ENCODE results near the gene ZFYVE28. TPM values are rescaled to one million over a fixed set of nuclear protein-coding genes. Genes with fewer than 3 reads are reported as not detected.

ZFYVE28 gene
- total RNA-seq, 3 donors from 2014 or later, result 32.4 to 56.4 (median 42.9) TPM

DNA sequence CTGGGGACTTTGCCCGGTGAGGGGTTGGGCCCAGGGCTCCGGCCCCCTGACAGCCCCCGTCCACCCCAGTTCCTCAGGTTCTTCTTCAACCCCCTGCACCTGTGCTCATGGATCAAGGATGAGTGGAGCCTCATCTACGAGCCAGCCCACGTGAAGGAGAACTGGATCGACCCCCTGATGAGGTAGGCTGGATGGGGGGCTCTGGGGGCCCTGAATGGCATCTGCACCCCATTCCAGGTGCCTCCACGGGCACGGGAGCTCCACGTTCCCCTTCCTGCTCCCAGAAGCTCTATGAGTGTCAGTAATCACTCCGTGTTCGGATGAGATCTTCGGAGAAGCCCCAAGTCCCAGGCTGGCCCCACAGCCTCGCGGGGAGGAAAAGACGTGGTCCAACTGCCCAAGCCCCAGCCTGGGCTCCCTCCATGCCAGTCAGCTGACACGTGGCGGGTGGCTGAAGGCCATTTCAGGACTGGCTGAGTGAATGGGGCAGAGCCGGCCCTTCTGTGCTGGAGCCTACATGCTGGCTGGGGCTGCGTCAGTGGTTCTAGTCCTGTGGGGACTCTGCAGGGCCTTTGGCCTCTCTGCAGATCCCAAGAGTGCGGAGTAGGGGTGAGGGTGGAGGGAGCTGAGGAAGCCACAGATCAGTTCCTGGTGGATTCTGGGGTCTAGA, 24.8 kb upstream of the ZFYVE28 start:
- TF ChIP-seq, protein P1, sequence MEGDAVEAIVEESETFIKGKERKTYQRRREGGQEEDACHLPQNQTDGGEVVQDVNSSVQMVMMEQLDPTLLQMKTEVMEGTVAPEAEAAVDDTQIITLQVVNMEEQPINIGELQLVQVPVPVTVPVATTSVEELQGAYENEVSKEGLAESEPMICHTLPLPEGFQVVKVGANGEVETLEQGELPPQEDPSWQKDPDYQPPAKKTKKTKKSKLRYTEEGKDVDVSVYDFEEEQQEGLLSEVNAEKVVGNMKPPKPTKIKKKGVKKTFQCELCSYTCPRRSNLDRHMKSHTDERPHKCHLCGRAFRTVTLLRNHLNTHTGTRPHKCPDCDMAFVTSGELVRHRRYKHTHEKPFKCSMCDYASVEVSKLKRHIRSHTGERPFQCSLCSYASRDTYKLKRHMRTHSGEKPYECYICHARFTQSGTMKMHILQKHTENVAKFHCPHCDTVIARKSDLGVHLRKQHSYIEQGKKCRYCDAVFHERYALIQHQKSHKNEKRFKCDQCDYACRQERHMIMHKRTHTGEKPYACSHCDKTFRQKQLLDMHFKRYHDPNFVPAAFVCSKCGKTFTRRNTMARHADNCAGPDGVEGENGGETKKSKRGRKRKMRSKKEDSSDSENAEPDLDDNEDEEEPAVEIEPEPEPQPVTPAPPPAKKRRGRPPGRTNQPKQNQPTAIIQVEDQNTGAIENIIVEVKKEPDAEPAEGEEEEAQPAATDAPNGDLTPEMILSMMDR (IDR thresholded peaks at IDR 0.05), result no peak
- DNase-seq (peak in 1 of 3 donors; percentile 29), ATAC-seq (no peak)
- no peak overlapping the region for H3K4me3 ChIP-seq
- no peaks in the 10 kb centered on the region for H3K4me1 ChIP-seq (ENCODE audit: low read depth)
- intact Hi-C loops (cut with DNase I, micrococcal nuclease), result loop anchor here in 1 of 2 donors (5.0 kb wide), 1 partner anchor 221 kb away; no protein-coding TSS in a partner anchor
- H3K9me3 ChIP-seq, result no peaks in the 10 kb centered on the region
- H3K36me3 ChIP-seq (ENCODE audit: low read depth), result no peaks in the 10 kb centered on the region

DNA sequence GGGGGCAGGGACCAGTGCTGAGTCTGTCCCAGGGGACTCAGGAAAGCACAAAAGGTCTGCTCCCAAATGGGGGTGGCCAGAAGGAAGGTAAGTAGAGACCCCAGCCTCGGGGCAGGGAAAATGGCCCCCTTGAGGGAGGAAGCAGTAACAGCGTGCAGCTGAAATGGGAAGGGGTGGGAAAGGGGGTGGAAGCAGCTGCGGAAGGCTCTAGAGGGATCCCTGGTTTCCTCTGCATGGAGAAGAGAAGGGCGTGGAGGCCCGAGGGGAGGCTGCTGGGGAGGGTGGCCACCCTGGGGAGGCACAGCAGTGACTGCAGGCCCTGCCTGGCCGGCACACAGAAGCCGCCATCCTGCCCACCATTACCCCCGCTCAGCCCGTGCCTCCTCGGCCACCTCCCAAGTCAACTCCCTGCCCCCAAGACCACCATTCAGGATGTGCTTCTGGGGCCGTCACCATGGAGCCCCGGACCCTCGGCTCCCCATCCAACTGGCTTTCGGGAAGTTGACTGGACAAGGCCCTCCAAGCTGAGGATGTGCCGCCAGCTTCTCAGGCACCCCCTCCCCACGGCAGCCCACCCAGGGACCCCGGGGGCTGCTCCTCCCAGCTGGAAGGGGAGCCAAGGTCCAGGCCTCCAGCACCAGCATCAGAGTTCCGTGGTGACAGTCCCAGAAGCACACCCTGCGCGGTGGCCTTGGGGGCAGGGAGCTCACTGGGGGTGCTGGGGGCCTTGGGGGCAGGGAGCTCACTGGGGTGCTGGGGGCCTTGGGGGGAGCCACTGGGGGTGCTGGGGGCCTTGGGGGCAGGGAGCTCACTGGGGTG, 23.9 kb upstream of the ZFYVE28 start:
- Histone ChIP-seq H3K4me3 (no peak overlapping the region), H3K4me1 (ENCODE audit: low read depth) (no peaks in the 10 kb centered on the region), H3K9me3 (no peaks in the 10 kb centered on the region), H3K36me3 (ENCODE audit: low read depth) (no peaks in the 10 kb centered on the region)
- ATAC-seq (no peak), DNase-seq (peak in 1 of 3 donors; percentile 41)
- intact Hi-C loops (cut with DNase I, micrococcal nuclease), result loop anchor here in 1 of 2 donors (5.0 kb wide), 1 partner anchor 220 kb away; no protein-coding TSS in a partner anchor
- TF ChIP-seq, protein P1 (IDR thresholded peaks at IDR 0.05), result no peak

DNA sequence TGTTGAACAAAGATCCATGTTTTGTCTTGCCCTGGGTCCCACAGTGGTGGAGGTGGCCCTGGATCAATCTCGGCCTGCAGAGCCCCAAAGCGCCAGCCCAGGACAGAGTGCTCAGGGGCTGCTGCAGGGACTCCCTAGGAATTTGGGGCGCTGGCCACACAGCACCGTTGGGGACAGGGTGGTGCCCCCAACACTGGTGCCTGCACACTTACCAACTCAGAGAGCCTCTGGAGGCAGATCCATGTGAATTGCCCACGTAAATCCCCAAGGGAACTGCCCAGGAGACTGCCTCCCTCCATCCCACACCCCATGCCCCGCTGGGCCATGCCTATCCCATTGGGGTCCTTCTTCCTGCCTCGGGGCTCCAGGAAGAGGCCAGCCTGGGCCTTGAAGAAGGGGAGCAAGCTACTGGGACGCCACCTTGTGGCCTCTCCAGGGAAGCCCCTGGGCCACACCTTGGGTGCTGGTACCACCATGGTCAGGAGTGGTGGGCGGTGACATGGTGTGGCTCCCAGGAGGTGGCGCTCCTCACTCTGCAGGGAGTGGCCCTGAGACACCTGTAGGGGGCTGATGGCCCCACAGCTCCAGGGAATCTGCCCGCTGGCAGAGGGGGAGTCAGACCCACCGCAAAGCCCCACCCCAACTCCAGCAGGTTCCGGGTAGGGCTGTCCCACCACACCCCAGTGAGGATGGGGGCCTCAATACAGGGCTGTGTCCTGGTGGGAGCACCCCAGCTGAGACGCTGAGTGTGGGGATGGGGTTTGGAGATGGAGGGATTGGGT, 23.1 kb upstream of the ZFYVE28 start:
- ATAC-seq (peak; percentile 91), DNase-seq (peak; percentile 63 to 78 (median 78))
- TF ChIP-seq, protein P1 (IDR thresholded peaks at IDR 0.05), result peak; percentile 68
- no peaks in the 10 kb centered on the region for H3K36me3 ChIP-seq (ENCODE audit: low read depth)
- H3K4me3 ChIP-seq, result no peak overlapping the region
- H3K4me1 ChIP-seq (ENCODE audit: low read depth), result no peaks in the 10 kb centered on the region
- no peaks in the 10 kb centered on the region for H3K9me3 ChIP-seq
- intact Hi-C loops (cut with DNase I, micrococcal nuclease), result loop anchor here in 1 of 2 donors (5.0 kb wide), 1 partner anchor 219 kb away; no protein-coding TSS in a partner anchor

DNA sequence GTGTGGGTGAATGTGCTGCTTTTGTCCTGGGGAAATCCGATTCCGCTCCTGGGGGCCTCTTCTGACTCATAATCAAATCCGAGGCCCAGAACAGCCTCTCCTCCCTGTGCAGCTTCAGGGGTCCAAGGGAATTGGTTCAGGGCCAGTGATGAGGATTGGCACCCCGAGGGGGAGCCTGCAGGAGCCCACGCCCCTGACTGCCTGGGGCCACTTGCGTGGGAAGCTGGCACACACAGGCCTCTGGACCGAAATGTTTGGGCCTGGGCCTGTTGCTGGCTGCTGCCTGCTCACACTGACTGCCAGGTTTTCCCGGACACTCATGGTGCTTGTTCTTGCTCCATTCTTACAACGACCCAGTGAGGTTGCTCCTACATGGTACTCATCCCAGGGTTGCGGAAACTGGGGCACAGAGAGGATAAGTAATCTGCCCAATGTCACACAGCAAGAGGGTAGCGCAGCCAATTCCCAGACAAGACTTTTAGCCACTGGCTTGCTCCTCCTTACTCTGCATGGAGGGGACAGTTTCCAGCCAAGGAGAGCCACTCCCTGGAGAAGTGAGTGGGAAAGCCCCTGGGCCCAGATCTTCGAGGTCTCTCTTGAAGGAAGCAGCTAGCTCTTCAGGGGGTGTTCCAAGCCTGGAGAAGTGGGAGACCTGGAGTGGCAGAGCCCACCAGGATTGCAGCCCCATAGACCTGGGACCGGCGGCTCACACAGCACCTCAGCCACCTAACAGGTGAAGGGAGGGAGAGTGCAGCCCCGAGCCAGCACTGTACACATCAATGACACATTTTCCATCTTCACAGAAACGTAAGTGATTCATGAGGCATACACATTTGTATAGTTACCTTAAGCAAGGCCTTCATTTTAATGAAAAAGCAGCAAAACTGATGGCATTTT, 20.6 kb upstream of the ZFYVE28 start:
- intact Hi-C loops (cut with DNase I, micrococcal nuclease), result no loop called here
- Histone ChIP-seq H3K4me1 (ENCODE audit: low read depth) (no peaks in the 10 kb centered on the region), H3K36me3 (ENCODE audit: low read depth) (no peaks in the 10 kb centered on the region), H3K4me3 (no peak overlapping the region), H3K9me3 (no peaks in the 10 kb centered on the region)
- TF ChIP-seq, protein P1 (IDR thresholded peaks at IDR 0.05), result no peak
- DNase-seq (peak in 1 of 3 donors; percentile 16), ATAC-seq (no peak)

Measured in mucosa of descending colon (tissue), 3 donors.